GM23338 (cell line): ENCODE data around the gene HHIPL1. TPM values are rescaled to one million over a fixed set of nuclear protein-coding genes. Genes with fewer than 3 reads are reported as not detected.

ENCODE experiments used
- ATAC-seq: fragments of 200-7000 bp; cut with Tn5 transposase; 3 replicates; pipeline ENCODE4 v1.9.1; 2020
- DNase-seq: peaks from one replicate; pipeline ENCODE4 v3.0.0-alpha.2; 2015; ENCODE audit warnings: low spot score
- H2AFZ ChIP-seq: fragments of 200-600 bp; sonication (generic); 2 replicates; pipeline ENCODE4 v1.8.0; 2016; ENCODE audit warnings: antibody characterized with exemption, mild to moderate bottlenecking, moderate library complexity
- H3F3A ChIP-seq: fragments of 200-600 bp; sonication (generic); replicated peaks from 2 replicates; pipeline ENCODE4 v1.8.0; 2017; ENCODE audit warnings: antibody characterized with exemption, mixed run types, low read depth
- H3K27ac ChIP-seq: fragments of 200-600 bp; sonication (generic); 2 replicates; pipeline ENCODE4 v1.6.1; 2016; ENCODE audit warnings: low read depth
- H3K27me3 ChIP-seq: fragments of 200-600 bp; sonication (generic); 2 replicates; pipeline ENCODE4 v1.8.0; 2016; ENCODE audit warnings: mild to moderate bottlenecking, mixed run types, moderate library complexity; ENCODE audit not compliant: insufficient read depth
- H3K36me3 ChIP-seq: fragments of 200-600 bp; sonication (generic); 2 replicates; pipeline ENCODE4 v1.8.0; 2016; ENCODE audit warnings: mild to moderate bottlenecking; ENCODE audit not compliant: insufficient read depth
- H3K4me1 ChIP-seq: fragments of 200-600 bp; sonication (generic); 2 replicates; pipeline ENCODE4 v1.8.0; 2016; ENCODE audit warnings: mild to moderate bottlenecking, moderate library complexity; ENCODE audit not compliant: insufficient read depth
- H3K4me2 ChIP-seq: fragments of 200-600 bp; sonication (generic); 2 replicates; pipeline ENCODE4 v1.7.1; 2017; ENCODE audit warnings: mixed run types
- H3K4me3 ChIP-seq: fragments of 200-600 bp; sonication (generic); 2 replicates; pipeline ENCODE4 v1.6.1; 2016; ENCODE audit warnings: mixed run types
- H3K79me2 ChIP-seq: fragments of 200-600 bp; sonication (generic); replicated peaks from 2 replicates; pipeline ENCODE4 v1.8.0; 2017; ENCODE audit warnings: mild to moderate bottlenecking; ENCODE audit not compliant: insufficient read depth
- H3K9me2 ChIP-seq: fragments of 200-600 bp; sonication (generic); 2 replicates; pipeline ENCODE4 v1.8.0; 2017; ENCODE audit not compliant: insufficient read depth
- H4K20me1 ChIP-seq: fragments of 200-600 bp; sonication (generic); replicated peaks from 2 replicates; pipeline ENCODE4 v1.8.0; 2017; ENCODE audit warnings: mild to moderate bottlenecking; ENCODE audit not compliant: insufficient read depth
- H3K27ac Mint-ChIP-seq: 2 replicates; pipeline ENCODE4 v1.8.0; 2020; ENCODE audit warnings: inconsistent platforms, mild to moderate bottlenecking, moderate library complexity, mixed read lengths
- H3K27me3 Mint-ChIP-seq: 3 replicates; pipeline ENCODE4 v1.8.0; 2022; ENCODE audit warnings: low read depth, mild to moderate bottlenecking, moderate library complexity, mixed read lengths, inconsistent platforms; ENCODE audit not compliant: insufficient read depth, poor library complexity
- H3K36me3 Mint-ChIP-seq: 3 replicates; pipeline ENCODE4 v1.8.0; 2021; ENCODE audit warnings: low read depth, mild to moderate bottlenecking, inconsistent platforms, moderate library complexity, mixed read lengths
- H3K4me1 Mint-ChIP-seq: 3 replicates; pipeline ENCODE4 v1.8.0; 2020; ENCODE audit warnings: mild to moderate bottlenecking, inconsistent platforms, mixed read lengths
- H3K4me3 Mint-ChIP-seq: 3 replicates; pipeline ENCODE4 v1.8.0; 2021; ENCODE audit warnings: moderate library complexity, mild to moderate bottlenecking, inconsistent platforms, mixed read lengths
- H3K9me3 Mint-ChIP-seq: 3 replicates; pipeline ENCODE4 v1.8.0; 2020; ENCODE audit warnings: moderate library complexity, mild to moderate bottlenecking, inconsistent platforms, mixed read lengths
- CREB1 ChIP-seq: fragments of 250-450 bp; sonication (Bioruptor Pico); IDR thresholded peaks from 2 replicates; pipeline ENCODE4 v1.5.0; 2020; ENCODE audit warnings: low read depth, mild to moderate bottlenecking, moderate library complexity
- CTCF ChIP-seq, 2 experiments: fragments of 200-600 bp in 1 of 2; sonication (generic) in 1 of 2; conservative IDR thresholded peaks; 2 replicates each; pipeline versions ENCODE4 v1.5.1 to v1.6.1; 2016 to 2017; ENCODE audit warnings: antibody characterized with exemption in 2 of 2, low read depth in 2 of 2, mild to moderate bottlenecking in 2 of 2, moderate library complexity in 1 of 2
- NANOG ChIP-seq: IDR thresholded peaks from 2 replicates; pipeline ENCODE4 v1.6.1; 2016; ENCODE audit warnings: antibody characterized with exemption, borderline replicate concordance
- POLR2AphosphoS5 ChIP-seq: IDR thresholded peaks from 2 replicates; pipeline ENCODE4 v1.6.1; 2016; ENCODE audit warnings: antibody characterized with exemption, low read depth
- REST ChIP-seq: IDR thresholded peaks from one replicate; pipeline ENCODE4 v1.6.1; 2018; ENCODE audit warnings: antibody characterized with exemption; ENCODE audit not compliant: unreplicated experiment
- STAT1 ChIP-seq: IDR thresholded peaks from one replicate; pipeline ENCODE4 v1.6.1; 2016; ENCODE audit warnings: antibody characterized with exemption; ENCODE audit not compliant: unreplicated experiment
- ZNF114 ChIP-seq: fragments of 250-450 bp; sonication (Bioruptor Pico); IDR thresholded peaks from 2 replicates; pipeline ENCODE4 v1.5.0; 2020; ENCODE audit warnings: mild to moderate bottlenecking, moderate library complexity
- ZNF331 ChIP-seq: fragments of 250-450 bp; sonication (Bioruptor Pico); IDR thresholded peaks from 2 replicates; pipeline ENCODE4 v1.5.0; 2020; ENCODE audit warnings: low read depth, mild to moderate bottlenecking, moderate library complexity
- ZNF462 ChIP-seq: fragments of 250-450 bp; sonication (Bioruptor Pico); IDR thresholded peaks from 2 replicates; pipeline ENCODE4 v1.5.0; 2020; ENCODE audit warnings: mild to moderate bottlenecking, moderate library complexity
- polyA plus RNA-seq: library from polyadenylated mRNA; unstranded; fragments of >200 nt; fragmentation: Nextera tagmentation; extraction: Ambion mirVana; gene quantifications from 2 replicates; pipeline ENCODE4 v1.2.1, GENCODE V29; 2016
- total RNA-seq: library from RNA; depleted of rRNA; stranded (reverse); fragments of >200 nt; shearing (Covaris generic); gene quantifications from 2 replicates; pipeline ENCODE4 v1.2.3, GENCODE V29; 2014

Gene HHIPL1
- total and polyA plus RNA-seq, 2 experiments from 2014 or later, result 1.9 to 2.0 TPM

- Histone ChIP-seq H4K20me1 (no peaks in the 10 kb centered on the region), H3K9me2 (no peaks in the 10 kb centered on the region), H3K4me1 (no peaks in the 10 kb centered on the region), H3K4me2 (no peak overlapping the region), H3K27ac (no peak overlapping the region), H3K79me2 (no peaks in the 10 kb centered on the region), H3K4me3 (no peak overlapping the region), H3F3A (no peaks in the 10 kb centered on the region), H3K27me3 (no peaks in the 10 kb centered on the region), H2AFZ (no peak overlapping the region), H3K36me3 (no peaks in the 10 kb centered on the region)
- TF ChIP-seq STAT1 (no peak), CREB1 (CRISPR knock-in tag) (no peak), NANOG (no peak), ZNF331 (no peak), ZNF114 (CRISPR knock-in tag) (no peak), CTCF (conservative IDR thresholded peaks at IDR 0.05; ENCODE audit: low read depth in 2 of 2) (no peak), REST (no peak), POLR2AphosphoS5 (no peak), ZNF462 (no peak)
- H3K27me3 Mint-ChIP-seq, result peaks cover 6% of the 10 kb centered on the region
- DNase-seq (no peak), ATAC-seq (no peak)
- H3K9me3 Mint-ChIP-seq, result peaks cover 20% of the 10 kb centered on the region
- no peak overlapping the region for H3K27ac Mint-ChIP-seq
- no peak overlapping the region for H3K4me3 Mint-ChIP-seq
- no peaks in the 10 kb centered on the region for H3K4me1 Mint-ChIP-seq
- H3K36me3 Mint-ChIP-seq, result peaks cover 16% of the 10 kb centered on the region
These were observed 55.5 kb downstream of the HHIPL1 start for GRCh38 chr14:99700379-99700778.
